ENCODE data around the gene TERB1.
A peak's percentile ranks its signal among the peaks of the same experiment; 100 is the strongest.

GRCh38 chr16:66717112-66717675 lies 84.2 kb downstream of the TERB1 start:
- TF ChIP-seq CTCF (IDR thresholded peaks at IDR 0.05 in 8 of 11, conservative IDR thresholded peaks at IDR 0.05 in 3 of 11) (peak in 9 of 11 experiments; percentile 9 to 69 (median 52)), POLR2A (IDR thresholded peaks at IDR 0.05) (no peak)
